GM23338 (cell line): Measurements from ENCODE around the gene TMEM190. TPM values are rescaled to one million over a fixed set of nuclear protein-coding genes. Genes with fewer than 3 reads are reported as not detected.

Experiments used
- ATAC-seq: fragments of 200-7000 bp; cut with Tn5 transposase; 3 replicates; pipeline ENCODE4 v1.9.1; 2020
- DNase-seq: peaks from one replicate; pipeline ENCODE4 v3.0.0-alpha.2; 2015; ENCODE audit warnings: low spot score
- H2AFZ ChIP-seq: fragments of 200-600 bp; sonication (generic); 2 replicates; pipeline ENCODE4 v1.8.0; 2016; ENCODE audit warnings: antibody characterized with exemption, mild to moderate bottlenecking, moderate library complexity
- H3F3A ChIP-seq: fragments of 200-600 bp; sonication (generic); replicated peaks from 2 replicates; pipeline ENCODE4 v1.8.0; 2017; ENCODE audit warnings: antibody characterized with exemption, mixed run types, low read depth
- H3K27ac ChIP-seq: fragments of 200-600 bp; sonication (generic); 2 replicates; pipeline ENCODE4 v1.6.1; 2016; ENCODE audit warnings: low read depth
- H3K27me3 ChIP-seq: fragments of 200-600 bp; sonication (generic); 2 replicates; pipeline ENCODE4 v1.8.0; 2016; ENCODE audit warnings: mild to moderate bottlenecking, mixed run types, moderate library complexity; ENCODE audit not compliant: insufficient read depth
- H3K36me3 ChIP-seq: fragments of 200-600 bp; sonication (generic); 2 replicates; pipeline ENCODE4 v1.8.0; 2016; ENCODE audit warnings: mild to moderate bottlenecking; ENCODE audit not compliant: insufficient read depth
- H3K4me1 ChIP-seq: fragments of 200-600 bp; sonication (generic); 2 replicates; pipeline ENCODE4 v1.8.0; 2016; ENCODE audit warnings: mild to moderate bottlenecking, moderate library complexity; ENCODE audit not compliant: insufficient read depth
- H3K4me2 ChIP-seq: fragments of 200-600 bp; sonication (generic); 2 replicates; pipeline ENCODE4 v1.7.1; 2017; ENCODE audit warnings: mixed run types
- H3K4me3 ChIP-seq: fragments of 200-600 bp; sonication (generic); 2 replicates; pipeline ENCODE4 v1.6.1; 2016; ENCODE audit warnings: mixed run types
- H3K79me2 ChIP-seq: fragments of 200-600 bp; sonication (generic); replicated peaks from 2 replicates; pipeline ENCODE4 v1.8.0; 2017; ENCODE audit warnings: mild to moderate bottlenecking; ENCODE audit not compliant: insufficient read depth
- H3K9me2 ChIP-seq: fragments of 200-600 bp; sonication (generic); 2 replicates; pipeline ENCODE4 v1.8.0; 2017; ENCODE audit not compliant: insufficient read depth
- H4K20me1 ChIP-seq: fragments of 200-600 bp; sonication (generic); replicated peaks from 2 replicates; pipeline ENCODE4 v1.8.0; 2017; ENCODE audit warnings: mild to moderate bottlenecking; ENCODE audit not compliant: insufficient read depth
- H3K27ac Mint-ChIP-seq: 2 replicates; pipeline ENCODE4 v1.8.0; 2020; ENCODE audit warnings: inconsistent platforms, mild to moderate bottlenecking, moderate library complexity, mixed read lengths
- H3K27me3 Mint-ChIP-seq: 3 replicates; pipeline ENCODE4 v1.8.0; 2022; ENCODE audit warnings: low read depth, mild to moderate bottlenecking, moderate library complexity, mixed read lengths, inconsistent platforms; ENCODE audit not compliant: insufficient read depth, poor library complexity
- H3K36me3 Mint-ChIP-seq: 3 replicates; pipeline ENCODE4 v1.8.0; 2021; ENCODE audit warnings: low read depth, mild to moderate bottlenecking, inconsistent platforms, moderate library complexity, mixed read lengths
- H3K4me1 Mint-ChIP-seq: 3 replicates; pipeline ENCODE4 v1.8.0; 2020; ENCODE audit warnings: mild to moderate bottlenecking, inconsistent platforms, mixed read lengths
- H3K4me3 Mint-ChIP-seq: 3 replicates; pipeline ENCODE4 v1.8.0; 2021; ENCODE audit warnings: moderate library complexity, mild to moderate bottlenecking, inconsistent platforms, mixed read lengths
- H3K9me3 Mint-ChIP-seq: 3 replicates; pipeline ENCODE4 v1.8.0; 2020; ENCODE audit warnings: moderate library complexity, mild to moderate bottlenecking, inconsistent platforms, mixed read lengths
- CREB1 ChIP-seq: fragments of 250-450 bp; sonication (Bioruptor Pico); IDR thresholded peaks from 2 replicates; pipeline ENCODE4 v1.5.0; 2020; ENCODE audit warnings: low read depth, mild to moderate bottlenecking, moderate library complexity
- CTCF ChIP-seq, 2 experiments: fragments of 200-600 bp in 1 of 2; sonication (generic) in 1 of 2; conservative IDR thresholded peaks; 2 replicates each; pipeline versions ENCODE4 v1.5.1 to v1.6.1; 2016 to 2017; ENCODE audit warnings: antibody characterized with exemption in 2 of 2, low read depth in 2 of 2, mild to moderate bottlenecking in 2 of 2, moderate library complexity in 1 of 2
- ETS1 ChIP-seq: IDR thresholded peaks from 2 replicates; pipeline ENCODE4 v1.6.1; 2016; ENCODE audit warnings: antibody characterized with exemption
- EZH2phosphoT487 ChIP-seq: fragments of 200-600 bp; sonication (generic); IDR thresholded peaks from one replicate; pipeline ENCODE4 v1.8.1; 2018; ENCODE audit warnings: antibody characterized with exemption; ENCODE audit not compliant: unreplicated experiment
- JUNB ChIP-seq: IDR thresholded peaks from one replicate; pipeline ENCODE4 v1.6.1; 2016; ENCODE audit warnings: antibody characterized with exemption; ENCODE audit not compliant: unreplicated experiment
- NANOG ChIP-seq: IDR thresholded peaks from 2 replicates; pipeline ENCODE4 v1.6.1; 2016; ENCODE audit warnings: antibody characterized with exemption, borderline replicate concordance
- POLR2AphosphoS5 ChIP-seq: IDR thresholded peaks from 2 replicates; pipeline ENCODE4 v1.6.1; 2016; ENCODE audit warnings: antibody characterized with exemption, low read depth
- REST ChIP-seq: IDR thresholded peaks from one replicate; pipeline ENCODE4 v1.6.1; 2018; ENCODE audit warnings: antibody characterized with exemption; ENCODE audit not compliant: unreplicated experiment
- STAT1 ChIP-seq: IDR thresholded peaks from one replicate; pipeline ENCODE4 v1.6.1; 2016; ENCODE audit warnings: antibody characterized with exemption; ENCODE audit not compliant: unreplicated experiment
- ZNF114 ChIP-seq: fragments of 250-450 bp; sonication (Bioruptor Pico); IDR thresholded peaks from 2 replicates; pipeline ENCODE4 v1.5.0; 2020; ENCODE audit warnings: mild to moderate bottlenecking, moderate library complexity
- ZNF331 ChIP-seq: fragments of 250-450 bp; sonication (Bioruptor Pico); IDR thresholded peaks from 2 replicates; pipeline ENCODE4 v1.5.0; 2020; ENCODE audit warnings: low read depth, mild to moderate bottlenecking, moderate library complexity
- polyA plus RNA-seq: library from polyadenylated mRNA; unstranded; fragments of >200 nt; fragmentation: Nextera tagmentation; extraction: Ambion mirVana; gene quantifications from 2 replicates; pipeline ENCODE4 v1.2.1, GENCODE V29; 2016
- total RNA-seq: library from RNA; depleted of rRNA; stranded (reverse); fragments of >200 nt; shearing (Covaris generic); gene quantifications from 2 replicates; pipeline ENCODE4 v1.2.3, GENCODE V29; 2014

The TMEM190 gene
- total and polyA plus RNA-seq, 2 experiments from 2014 or later = 4.8 TPM; not detected in 1

- no peak overlapping the region for H3K4me2 ChIP-seq
- no peaks in the 10 kb centered on the region for H3K27me3 ChIP-seq
- H3K4me3 Mint-ChIP-seq = no peak overlapping the region
- peaks cover 6% of the 10 kb centered on the region; the same call in 2 of the 3 replicates for H3K4me1 Mint-ChIP-seq
- H3K4me3 ChIP-seq = no peak overlapping the region
- no peaks in the 10 kb centered on the region for H3K79me2 ChIP-seq
- ATAC-seq = no peak
- peaks cover 8% of the 10 kb centered on the region for H3K27me3 Mint-ChIP-seq
- H3K9me3 Mint-ChIP-seq = peaks cover 2% of the 10 kb centered on the region; the same call in 1 of the 3 replicates
- no peak for TF ChIP-seq CREB1 (CRISPR knock-in tag)
- no peak for TF ChIP-seq POLR2AphosphoS5
- H3K27ac ChIP-seq = no peak overlapping the region
- DNase-seq = no peak
- no peaks in the 10 kb centered on the region for H4K20me1 ChIP-seq
- H3K9me2 ChIP-seq = no peaks in the 10 kb centered on the region; the same call in 1 of the 2 replicates
- H3K4me1 ChIP-seq = no peaks in the 10 kb centered on the region; the same call in 1 of the 2 replicates
- H2AFZ ChIP-seq = peak overlapping the region; percentile 74; the same call in 1 of the 2 replicates
- H3F3A ChIP-seq = no peaks in the 10 kb centered on the region; the same call in 1 of the 2 replicates
- no peaks in the 10 kb centered on the region for H3K36me3 ChIP-seq
- H3K27ac Mint-ChIP-seq = no peak overlapping the region
- no peaks in the 10 kb centered on the region for H3K36me3 Mint-ChIP-seq
Measured at GRCh38 chr19:55333870-55334269, 42.8 kb upstream of the TMEM190 start.

GRCh38 chr19:55336101-55336500, 40.5 kb upstream of the TMEM190 start:
- H3K27me3 Mint-ChIP-seq = peaks cover 16% of the 10 kb centered on the region
- H3K9me3 Mint-ChIP-seq = peaks cover 2% of the 10 kb centered on the region; the same call in 1 of the 3 replicates
- Histone ChIP-seq H3K27ac (no peak overlapping the region), H3K9me2 (no peaks in the 10 kb centered on the region; the same call in 1 of the 2 replicates), H4K20me1 (no peaks in the 10 kb centered on the region), H2AFZ (no peak overlapping the region), H3K79me2 (no peaks in the 10 kb centered on the region), H3K36me3 (no peaks in the 10 kb centered on the region), H3F3A (no peaks in the 10 kb centered on the region; the same call in 1 of the 2 replicates), H3K4me2 (no peak overlapping the region), H3K4me1 (no peaks in the 10 kb centered on the region; the same call in 1 of the 2 replicates), H3K4me3 (no peak overlapping the region), H3K27me3 (no peaks in the 10 kb centered on the region)
- DNase-seq (no peak), ATAC-seq (no peak)
- no peak overlapping the region for H3K4me3 Mint-ChIP-seq
- H3K4me1 Mint-ChIP-seq = peaks cover 6% of the 10 kb centered on the region; the same call in 2 of the 3 replicates
- H3K27ac Mint-ChIP-seq = no peak overlapping the region; the same call in 1 of the 2 replicates
- no peaks in the 10 kb centered on the region for H3K36me3 Mint-ChIP-seq
- TF ChIP-seq POLR2AphosphoS5 = no peak
- no peak for TF ChIP-seq JUNB
- no peak for TF ChIP-seq EZH2phosphoT487
- TF ChIP-seq CTCF (conservative IDR thresholded peaks at IDR 0.05; ENCODE audit: low read depth in 2 of 2) = no peak
- TF ChIP-seq ETS1 = no peak
- no peak for TF ChIP-seq REST
- no peak for TF ChIP-seq CREB1 (CRISPR knock-in tag)
- TF ChIP-seq NANOG = no peak
- TF ChIP-seq ZNF331 (CRISPR knock-in tag) = no peak
- no peak for TF ChIP-seq ZNF114
- no peak for TF ChIP-seq STAT1
